Raji (cell line): ENCODE measurements around the gene DGKD.

Experiments
- POLR2A ChIP-seq: IDR thresholded peaks from 2 replicates; pipeline ENCODE4 v1.6.1; 2011; ENCODE audit warnings: low read depth, low read length, control low read depth; ENCODE audit not compliant: insufficient read depth

DGKD gene

DNA sequence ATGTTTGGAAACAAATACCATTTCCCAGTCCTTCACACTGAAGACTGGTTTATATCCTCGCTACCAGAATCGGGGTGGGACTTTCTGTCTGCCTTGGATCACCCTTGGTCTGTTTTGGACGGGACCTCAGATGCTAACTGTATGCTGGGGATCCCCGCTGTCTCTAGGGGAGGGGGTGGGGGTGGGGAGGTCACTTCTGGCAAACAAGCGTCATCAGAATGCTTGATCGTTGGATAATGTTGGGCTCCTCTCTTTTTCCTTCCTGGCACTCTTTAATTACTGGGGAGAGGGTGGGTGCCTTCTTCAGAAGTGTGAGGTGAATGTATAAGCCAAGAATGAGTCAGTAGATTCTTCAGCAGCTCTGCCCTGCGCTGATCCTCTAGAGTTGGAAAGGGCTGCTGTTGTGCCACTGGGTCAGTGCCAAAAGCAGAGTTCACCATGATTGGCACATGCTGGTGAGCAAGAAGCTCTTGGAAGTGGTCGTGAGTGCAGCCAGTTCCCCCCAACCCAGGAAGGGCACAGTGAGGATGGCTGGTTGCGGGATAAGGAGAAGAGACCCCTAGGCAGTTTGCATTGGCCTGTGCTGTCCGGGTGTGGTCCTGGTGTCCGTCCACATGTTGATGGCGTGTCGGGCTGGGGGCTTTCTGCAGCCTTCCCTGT, 32.2 kb downstream of the DGKD start:
- no peak for TF ChIP-seq POLR2A

DNA sequence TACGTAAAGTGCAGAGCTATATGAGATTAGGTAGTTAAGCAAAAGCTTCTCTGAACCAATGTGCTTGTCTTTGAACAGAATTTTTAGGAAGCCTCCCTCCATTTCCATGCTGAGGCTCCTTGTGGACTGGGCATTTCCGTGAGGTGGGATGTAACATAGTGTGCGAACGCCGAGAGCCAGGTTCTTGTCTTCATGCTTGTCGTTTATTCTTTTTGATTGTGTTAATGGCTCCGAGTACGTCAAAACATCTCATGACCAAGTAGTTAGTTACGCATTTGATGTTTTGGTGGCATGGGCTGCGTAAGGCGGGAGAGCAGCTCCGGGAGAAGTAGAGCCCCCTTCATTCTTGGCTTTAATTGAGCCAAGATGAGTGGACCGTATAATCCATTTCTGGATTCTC, 32.9 kb downstream of the DGKD start:
- no peak for TF ChIP-seq POLR2A

DNA sequence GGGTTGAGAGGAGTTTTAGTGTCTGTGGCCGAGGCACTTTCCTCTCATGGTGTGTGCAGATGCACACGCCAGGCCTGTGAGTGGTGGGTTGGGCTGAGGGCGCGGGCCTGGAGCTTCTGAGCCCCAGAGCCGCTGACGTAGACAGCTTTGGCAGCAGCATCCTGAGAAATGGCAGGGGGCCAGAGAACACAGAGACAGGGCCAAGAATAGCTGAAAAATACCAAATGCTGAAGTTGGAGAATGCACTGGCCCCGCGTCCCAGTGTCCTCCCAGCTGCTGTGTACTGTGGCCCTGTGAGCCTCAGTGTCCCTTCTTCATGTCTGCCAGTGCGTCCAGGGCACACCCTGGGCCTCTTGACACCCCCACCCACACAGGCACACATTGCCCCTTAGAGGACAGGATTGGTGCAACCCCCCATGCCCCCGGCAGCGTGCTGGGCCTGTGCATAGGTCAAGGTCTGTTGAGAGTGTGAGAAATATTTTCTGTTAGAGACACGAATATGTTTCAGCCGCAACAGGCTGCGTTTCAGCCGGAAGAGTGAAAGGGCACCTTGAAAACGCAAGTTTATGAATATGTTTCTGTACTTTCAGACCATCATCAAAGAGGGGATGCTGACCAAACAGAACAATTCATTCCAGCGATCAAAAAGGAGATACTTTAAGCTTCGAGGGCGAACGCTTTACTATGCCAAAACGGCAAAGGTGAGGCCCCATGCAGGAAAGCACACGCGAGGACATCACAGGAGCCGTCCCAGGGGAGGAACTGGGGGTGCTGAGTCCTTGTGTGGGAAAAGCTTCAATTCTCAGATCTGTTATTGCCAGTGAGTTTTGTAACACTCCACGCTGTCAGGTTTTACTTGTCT, 33.6 kb downstream of the DGKD start:
- no peak for TF ChIP-seq POLR2A

DNA sequence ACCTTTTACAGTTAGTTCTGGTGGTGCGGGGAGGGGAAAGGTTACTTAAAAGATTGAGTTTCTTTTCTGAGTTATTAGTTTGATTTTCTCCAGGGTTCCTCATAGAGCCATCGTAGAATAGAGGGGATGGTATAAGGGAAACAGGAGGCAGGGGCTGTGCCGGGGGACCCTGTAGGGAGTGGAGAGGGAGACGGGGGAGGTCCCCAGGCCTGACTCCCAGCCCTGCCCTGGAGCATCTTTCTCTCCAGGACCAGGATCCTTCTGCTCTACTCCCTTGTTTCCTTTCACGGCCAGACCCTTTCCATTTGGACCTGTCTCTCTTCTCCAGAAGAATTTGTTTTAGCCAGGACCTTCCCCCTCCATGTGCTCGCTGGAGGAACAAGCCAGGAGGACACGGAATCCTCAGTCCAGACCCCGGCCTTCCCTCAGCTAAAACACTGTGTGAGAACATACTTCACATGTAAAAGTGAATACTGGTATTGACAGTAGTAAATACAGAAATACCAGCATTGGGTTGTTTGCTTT, 35.4 kb downstream of the DGKD start:
- no peak for TF ChIP-seq POLR2A

DNA sequence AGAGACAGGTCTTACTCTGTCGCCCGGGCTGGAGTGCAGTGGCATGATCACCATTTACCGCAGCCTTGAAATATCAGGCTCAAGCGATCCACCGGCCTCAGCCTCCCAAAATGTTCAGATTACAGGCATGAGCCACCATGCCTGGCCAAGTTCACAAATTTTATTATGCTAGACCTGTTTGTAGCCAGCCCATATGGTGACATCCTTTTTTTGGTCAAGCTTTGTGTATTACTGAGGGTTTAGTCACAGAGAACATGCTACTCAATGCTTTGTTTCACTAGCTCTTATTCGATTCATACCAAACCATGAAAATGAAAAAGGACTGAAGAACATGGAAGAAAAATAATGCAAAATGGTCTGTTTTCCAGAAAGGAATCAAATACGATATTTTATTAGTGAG, 41.4 kb downstream of the DGKD start:
- TF ChIP-seq POLR2A, result no peak

DNA sequence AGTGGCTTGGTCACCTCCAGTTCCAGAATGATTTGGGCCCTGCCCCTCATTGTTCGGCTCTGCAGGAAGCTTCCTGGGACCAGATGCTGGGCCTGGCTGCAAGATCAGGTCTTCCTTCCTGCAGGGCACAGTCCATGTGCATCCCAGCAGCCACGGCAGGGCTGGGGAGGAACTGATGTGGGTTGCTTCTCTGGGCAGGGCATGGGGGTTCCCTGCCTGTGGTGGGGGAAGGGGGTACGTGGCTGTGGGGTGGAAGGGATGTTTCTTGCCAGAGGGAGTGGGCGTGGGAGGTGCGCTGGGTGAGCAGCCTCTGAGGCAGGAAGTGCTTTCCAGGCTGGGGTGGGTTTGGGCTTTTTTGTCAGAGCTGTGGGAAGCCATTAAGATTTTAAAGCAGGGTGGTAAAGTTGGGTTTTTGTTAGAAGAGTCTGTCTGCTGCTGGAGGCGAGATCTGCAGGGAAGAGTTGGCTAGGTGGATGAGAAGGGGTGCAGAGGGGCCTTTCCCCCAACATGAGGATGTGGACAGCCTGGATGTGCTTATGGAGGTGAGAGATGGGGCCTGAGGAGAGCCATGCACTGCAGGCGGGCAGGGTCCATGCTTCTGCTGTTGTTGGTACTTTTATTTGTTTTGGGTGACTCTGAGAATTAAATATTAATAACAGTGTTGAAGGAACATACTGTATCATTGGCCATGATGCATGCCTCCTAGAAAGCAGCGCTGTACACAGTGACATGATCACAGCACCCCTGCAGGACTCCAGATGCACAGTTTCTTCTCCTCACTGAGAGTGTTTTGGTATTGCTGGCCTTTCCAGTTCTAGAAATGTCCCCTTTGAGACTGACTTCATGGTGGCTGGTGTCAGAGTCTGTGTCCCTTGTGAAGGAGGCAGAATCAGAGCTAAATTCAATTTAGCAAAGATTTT, 45.3 kb downstream of the DGKD start:
- no peak for TF ChIP-seq POLR2A

DNA sequence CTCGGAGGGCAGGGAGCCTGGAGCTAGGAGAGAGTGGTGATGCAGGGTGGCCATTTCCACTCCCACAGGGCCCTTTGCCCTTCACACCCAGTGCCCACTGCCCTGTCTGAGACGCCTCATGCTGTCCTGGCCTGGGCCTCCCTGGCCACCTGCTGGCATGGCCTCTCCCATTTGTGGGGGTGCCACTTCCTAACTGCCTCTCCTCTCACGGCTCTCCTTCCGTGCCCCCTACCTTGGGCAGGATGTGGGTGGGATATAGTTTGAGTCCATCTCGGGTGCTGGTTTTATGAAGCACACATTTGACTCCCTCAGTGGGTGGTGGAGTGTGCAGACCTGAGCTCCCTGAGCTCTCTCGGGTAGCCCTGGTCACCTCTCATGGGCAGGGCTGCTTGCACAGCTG, 46.0 kb downstream of the DGKD start:
- TF ChIP-seq POLR2A, result no peak

DNA sequence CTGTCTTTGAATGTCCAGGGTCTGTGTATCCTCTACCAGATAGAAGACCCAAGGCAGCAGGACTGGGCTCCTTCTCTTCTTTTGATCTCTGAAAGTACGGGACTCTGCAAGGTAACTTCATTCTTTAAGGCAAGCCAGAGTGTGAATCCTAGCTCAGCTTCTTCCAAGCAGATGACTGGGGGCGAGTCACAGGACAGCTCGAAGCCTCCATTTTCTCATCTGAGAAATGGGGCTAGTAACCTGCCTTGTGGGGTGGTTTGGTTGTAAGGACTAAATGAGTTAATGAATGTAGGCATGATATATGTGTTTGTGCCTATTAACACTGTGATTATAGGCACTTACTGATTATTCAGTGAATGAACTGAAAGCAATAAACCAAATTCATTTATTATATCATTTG, 46.7 kb downstream of the DGKD start:
- TF ChIP-seq POLR2A, result no peak

DNA sequence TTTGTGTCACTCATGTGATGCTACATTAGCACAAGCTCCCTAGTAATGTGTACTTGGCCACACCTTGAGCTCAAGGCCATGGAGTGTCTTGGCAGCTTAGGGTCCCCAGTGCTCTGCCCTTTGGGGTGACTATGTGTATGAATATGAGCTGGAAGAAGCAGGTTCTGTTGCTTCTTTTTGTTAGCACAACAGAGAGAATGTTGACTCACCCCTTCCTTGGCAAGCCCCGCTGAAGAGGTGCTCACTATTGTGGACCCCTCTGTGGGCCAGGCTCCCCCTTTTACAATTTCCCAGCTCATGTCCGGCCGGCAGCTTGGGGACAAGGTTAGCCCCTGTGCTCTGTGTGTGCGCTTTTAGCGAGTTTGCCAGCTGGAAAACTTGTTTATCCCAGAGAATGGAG, 48.1 kb downstream of the DGKD start:
- no peak for TF ChIP-seq POLR2A

DNA sequence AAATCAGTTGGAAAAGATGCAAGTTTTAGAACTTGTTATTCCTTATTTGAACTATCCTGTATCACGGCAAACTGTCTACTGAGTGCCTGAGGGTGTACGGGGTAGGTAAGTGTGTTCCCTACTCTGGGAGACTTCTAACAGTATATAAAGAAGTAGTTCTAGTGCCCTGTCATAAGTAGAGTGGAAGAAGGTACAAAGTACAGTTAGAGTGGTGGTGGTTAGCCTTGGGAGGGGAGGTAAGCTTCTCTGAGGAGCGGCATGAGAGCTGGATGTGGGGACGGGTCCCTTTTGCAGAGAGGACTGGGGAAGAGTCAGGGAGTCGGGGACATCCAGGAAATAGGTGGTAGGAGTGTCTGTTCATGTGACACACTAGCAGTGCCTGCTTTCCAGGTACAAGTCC, 48.5 kb downstream of the DGKD start:
- no peak for TF ChIP-seq POLR2A

DNA sequence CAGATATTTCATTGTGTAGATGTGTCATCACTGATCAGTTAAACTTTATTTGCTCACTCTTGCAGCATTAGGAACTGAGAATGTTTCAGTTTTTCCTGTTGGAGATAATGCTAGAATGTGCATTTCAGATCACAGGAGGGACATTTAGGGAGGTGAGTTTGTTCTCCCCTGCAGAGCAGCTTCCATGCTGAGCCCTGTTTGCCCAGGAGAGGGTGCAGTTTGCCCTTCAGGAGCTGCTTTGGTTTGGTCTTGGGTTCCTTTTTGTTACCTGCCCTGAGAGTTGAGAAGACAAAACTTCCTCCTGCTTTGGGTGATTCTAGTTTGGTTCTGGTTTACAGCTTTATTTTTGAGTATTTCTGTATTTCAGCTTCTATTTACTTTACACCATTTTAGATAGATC, 49.9 kb downstream of the DGKD start:
- no peak for TF ChIP-seq POLR2A

DNA sequence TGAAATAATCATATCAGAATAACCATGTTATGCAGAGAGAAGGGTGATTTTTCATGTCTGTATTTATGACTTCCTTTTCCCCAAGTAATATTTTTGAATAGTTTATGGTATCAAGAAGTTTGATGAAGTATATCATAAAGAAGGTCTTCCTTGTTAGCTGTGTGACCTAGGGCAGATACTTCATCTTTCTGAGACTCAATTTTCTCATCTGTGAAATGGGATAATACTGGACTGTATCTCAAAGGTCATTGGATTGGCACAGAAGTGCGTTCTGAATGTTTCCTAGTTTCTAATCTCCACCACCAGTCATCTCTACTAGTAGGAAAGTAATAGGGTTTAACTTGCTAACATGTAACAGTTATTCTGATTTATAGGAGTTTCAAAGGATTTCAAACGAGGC, 52.6 kb downstream of the DGKD start:
- TF ChIP-seq POLR2A, result no peak

DNA sequence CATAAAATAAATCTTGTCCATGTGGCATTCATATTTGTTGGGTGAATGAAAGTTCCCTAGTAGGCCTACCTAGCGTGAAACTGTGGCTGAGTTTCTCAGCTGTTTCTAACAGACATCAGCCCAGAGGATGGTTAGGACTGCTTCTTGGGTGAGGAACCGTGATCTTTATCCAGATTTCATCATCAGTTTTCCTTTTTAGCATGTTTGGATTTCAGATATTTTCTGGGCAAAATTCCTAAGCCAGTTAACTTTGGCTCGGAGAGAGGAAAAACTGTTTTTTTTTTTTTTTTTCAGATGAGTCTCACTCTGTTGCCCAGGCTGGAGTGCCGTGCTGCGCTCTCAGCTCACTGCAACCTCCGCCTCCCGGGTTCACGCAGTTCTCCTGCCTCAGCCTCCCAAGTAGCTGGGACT, 53.5 kb downstream of the DGKD start:
- no peak for TF ChIP-seq POLR2A

DNA sequence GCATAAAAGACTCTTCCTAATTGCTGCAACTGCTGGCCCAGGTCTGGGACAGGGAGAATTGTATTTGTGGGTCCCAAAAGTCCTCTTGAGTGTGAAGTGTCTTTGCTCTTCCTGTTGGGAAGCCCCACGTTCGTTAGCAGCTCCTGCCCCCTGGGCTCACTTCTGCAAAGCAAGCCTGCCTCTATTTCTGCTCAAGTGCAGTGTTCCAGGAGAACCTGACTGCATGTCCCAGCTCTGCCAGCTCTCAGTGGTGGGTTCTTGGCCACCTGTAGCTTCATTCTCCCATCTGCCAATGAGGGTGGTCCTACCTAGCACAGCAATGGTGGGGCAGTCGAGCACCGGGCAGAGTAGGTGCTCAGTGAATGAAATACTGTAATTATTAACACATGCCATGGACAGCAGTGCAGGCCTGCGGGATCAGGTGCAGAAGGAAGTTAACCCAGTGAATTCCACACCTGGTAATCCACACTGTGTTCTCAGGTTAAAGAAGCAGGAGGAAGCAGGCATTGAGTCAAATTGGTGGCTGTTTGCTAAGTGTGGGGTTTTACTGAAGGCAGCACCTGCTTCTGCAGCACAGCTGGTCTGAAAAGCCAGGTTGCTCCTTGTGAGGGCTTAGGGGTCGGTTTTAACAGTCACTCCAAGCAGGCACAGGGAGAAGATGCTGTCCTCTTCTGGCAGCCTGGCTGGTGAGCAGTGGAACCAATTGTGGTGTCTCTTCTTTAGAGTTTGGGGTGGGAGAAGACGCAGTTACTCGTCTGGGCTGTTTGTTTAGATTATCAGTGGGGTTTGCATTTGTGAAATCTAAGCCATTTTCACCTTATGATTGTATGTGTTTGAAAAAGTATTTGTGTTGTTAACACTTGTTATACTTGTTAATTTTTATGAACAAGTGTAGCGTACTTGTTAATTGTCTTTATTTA, 54.3 kb downstream of the DGKD start:
- TF ChIP-seq POLR2A, result no peak
